Transverse colon (tissue), 3 donors: Measurements from ENCODE around the gene GPI.

Experiments
- EP300 ChIP-seq: sonication (generic); formaldehyde crosslinking; IDR thresholded peaks from one replicate; pipeline ENCODE4 v1.6.1; 2017; ENCODE audit warnings: antibody characterized with exemption, low read depth
- POLR2A ChIP-seq: fragments of 450-650 bp; IDR thresholded peaks from one replicate; pipeline ENCODE4 v1.6.1; 2016; ENCODE audit warnings: antibody characterized with exemption, mild to moderate bottlenecking, moderate library complexity
- TF ChIP-seq, protein P1 (sequence below), 5 experiments: fragments of 200-600 bp in 3 of 5; fragments of 450-650 bp in 2 of 5; sonication (generic) in 3 of 5; IDR thresholded peaks; 1 replicate in 2 of 5; 2 replicates in 3 of 5; pipeline ENCODE4 v1.5.1; 2016 to 2017; ENCODE audit warnings: antibody characterized with exemption in 5 of 5, inconsistent platforms in 3 of 5, mild to moderate bottlenecking in 2 of 5, moderate library complexity in 1 of 5

DNA sequence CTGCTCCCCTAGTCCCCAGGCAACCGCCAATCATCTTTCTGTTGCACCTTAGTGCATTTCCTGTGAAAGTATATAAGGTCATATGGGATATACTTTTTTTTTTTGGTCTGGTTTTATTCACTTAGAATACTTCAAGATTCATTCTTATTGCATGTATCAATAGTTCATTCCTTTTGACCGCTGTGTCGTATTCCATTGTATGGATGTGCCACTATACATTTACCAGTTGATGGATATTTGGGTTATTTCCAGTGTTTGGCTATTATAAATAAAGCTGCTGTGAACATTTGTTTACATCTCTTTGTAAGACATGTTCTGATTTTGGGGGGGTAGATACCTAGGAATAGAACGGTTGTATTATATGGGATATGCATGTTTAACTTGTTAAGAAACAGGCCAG, 53.3 kb downstream of the GPI start:
- TF ChIP-seq EP300: no peak
- TF ChIP-seq, protein P1, sequence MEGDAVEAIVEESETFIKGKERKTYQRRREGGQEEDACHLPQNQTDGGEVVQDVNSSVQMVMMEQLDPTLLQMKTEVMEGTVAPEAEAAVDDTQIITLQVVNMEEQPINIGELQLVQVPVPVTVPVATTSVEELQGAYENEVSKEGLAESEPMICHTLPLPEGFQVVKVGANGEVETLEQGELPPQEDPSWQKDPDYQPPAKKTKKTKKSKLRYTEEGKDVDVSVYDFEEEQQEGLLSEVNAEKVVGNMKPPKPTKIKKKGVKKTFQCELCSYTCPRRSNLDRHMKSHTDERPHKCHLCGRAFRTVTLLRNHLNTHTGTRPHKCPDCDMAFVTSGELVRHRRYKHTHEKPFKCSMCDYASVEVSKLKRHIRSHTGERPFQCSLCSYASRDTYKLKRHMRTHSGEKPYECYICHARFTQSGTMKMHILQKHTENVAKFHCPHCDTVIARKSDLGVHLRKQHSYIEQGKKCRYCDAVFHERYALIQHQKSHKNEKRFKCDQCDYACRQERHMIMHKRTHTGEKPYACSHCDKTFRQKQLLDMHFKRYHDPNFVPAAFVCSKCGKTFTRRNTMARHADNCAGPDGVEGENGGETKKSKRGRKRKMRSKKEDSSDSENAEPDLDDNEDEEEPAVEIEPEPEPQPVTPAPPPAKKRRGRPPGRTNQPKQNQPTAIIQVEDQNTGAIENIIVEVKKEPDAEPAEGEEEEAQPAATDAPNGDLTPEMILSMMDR (IDR thresholded peaks at IDR 0.05): no peak
- no peak for TF ChIP-seq POLR2A
